ENCODE measurements around the gene SLC51B. TPM values are rescaled to one million over a fixed set of nuclear protein-coding genes. Genes with fewer than 3 reads are reported as not detected.

SLC51B gene
- total RNA-seq, 2 experiments from 2014 or later: not detected

DNA sequence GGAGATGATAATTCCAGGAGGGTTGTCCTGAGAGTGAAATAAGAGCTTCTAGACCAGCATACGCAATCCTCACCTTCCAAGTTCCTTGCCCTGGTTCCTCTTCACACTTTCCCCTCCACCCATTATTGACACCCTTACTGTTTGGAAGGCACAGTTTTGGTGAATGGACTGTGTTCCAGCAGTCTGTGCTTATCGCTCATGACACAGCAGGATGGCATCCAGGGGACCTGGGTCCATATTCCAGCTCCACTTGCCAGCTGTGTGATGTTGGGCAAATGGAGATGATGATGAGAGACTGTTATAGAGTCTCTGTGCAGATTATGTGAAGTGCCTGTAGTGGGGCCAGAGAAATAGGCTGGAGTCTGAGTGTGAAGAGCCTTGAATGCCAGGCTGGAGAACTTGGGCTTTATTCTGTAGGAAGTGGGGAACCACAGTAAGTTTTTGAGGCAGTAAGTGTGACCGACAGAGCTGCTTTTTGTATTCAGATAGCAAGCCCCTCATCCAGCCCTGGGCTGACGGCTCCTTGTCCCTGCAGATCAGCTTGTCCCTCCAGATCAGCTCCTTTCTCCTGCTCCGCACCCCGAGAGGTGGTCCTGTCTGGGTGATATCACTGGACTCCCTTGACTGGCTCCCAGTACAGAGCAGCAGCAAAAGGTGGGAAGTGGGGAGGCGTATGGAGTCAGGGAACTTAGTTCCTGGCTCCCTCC, 39.5 kb downstream of the SLC51B start:
- Histone ChIP-seq H3K27ac (ENCODE audit: low read depth, low read length, poor library complexity, severe bottlenecking) (no peak overlapping the region), H3K4me1 (ENCODE audit: insufficient read depth, low read length, poor library complexity, severe bottlenecking) (no peaks in the 10 kb centered on the region), H3K36me3 (ENCODE audit: insufficient read depth, low read length) (no peaks in the 10 kb centered on the region), H2AFZ (ENCODE audit: low read length) (no peak overlapping the region), H3K9me3 (ENCODE audit: low read length) (no peaks in the 10 kb centered on the region), H3K79me2 (ENCODE audit: insufficient read depth, low read depth, low read length) (no peaks in the 10 kb centered on the region), H3K4me2 (ENCODE audit: low read length) (no peak overlapping the region), H3K4me3 (ENCODE audit: low read depth, low read length, poor library complexity, severe bottlenecking) (no peak overlapping the region), H3K9me2 (ENCODE audit: insufficient read depth, low read length) (no peaks in the 10 kb centered on the region), H4K20me1 (ENCODE audit: insufficient read depth, low read length) (no peaks in the 10 kb centered on the region)
- ChIA-PET POLR2A (interaction anchor here (0.6 kb wide), 1 partner anchor 50 kb away, joined by 3 read pairs; no protein-coding TSS in a partner anchor), CTCF (ENCODE audit: unreplicated experiment) (no interaction called here)
- TF ChIP-seq, protein P1, sequence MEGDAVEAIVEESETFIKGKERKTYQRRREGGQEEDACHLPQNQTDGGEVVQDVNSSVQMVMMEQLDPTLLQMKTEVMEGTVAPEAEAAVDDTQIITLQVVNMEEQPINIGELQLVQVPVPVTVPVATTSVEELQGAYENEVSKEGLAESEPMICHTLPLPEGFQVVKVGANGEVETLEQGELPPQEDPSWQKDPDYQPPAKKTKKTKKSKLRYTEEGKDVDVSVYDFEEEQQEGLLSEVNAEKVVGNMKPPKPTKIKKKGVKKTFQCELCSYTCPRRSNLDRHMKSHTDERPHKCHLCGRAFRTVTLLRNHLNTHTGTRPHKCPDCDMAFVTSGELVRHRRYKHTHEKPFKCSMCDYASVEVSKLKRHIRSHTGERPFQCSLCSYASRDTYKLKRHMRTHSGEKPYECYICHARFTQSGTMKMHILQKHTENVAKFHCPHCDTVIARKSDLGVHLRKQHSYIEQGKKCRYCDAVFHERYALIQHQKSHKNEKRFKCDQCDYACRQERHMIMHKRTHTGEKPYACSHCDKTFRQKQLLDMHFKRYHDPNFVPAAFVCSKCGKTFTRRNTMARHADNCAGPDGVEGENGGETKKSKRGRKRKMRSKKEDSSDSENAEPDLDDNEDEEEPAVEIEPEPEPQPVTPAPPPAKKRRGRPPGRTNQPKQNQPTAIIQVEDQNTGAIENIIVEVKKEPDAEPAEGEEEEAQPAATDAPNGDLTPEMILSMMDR (conservative IDR thresholded peaks at IDR 0.05; ENCODE audit: low read length): no peak
- TF ChIP-seq EZH2phosphoT487 (IDR thresholded peaks at IDR 0.05; ENCODE audit: borderline replicate concordance, low read depth, low read length): no peak
- no TSS peak for BruUV-seq (replicated peaks)
- intact Hi-C loops (cut with micrococcal nuclease; ENCODE audit: unreplicated experiment): no loop called here
- no peak for DNase-seq (ENCODE audit: low spot score)

DNA sequence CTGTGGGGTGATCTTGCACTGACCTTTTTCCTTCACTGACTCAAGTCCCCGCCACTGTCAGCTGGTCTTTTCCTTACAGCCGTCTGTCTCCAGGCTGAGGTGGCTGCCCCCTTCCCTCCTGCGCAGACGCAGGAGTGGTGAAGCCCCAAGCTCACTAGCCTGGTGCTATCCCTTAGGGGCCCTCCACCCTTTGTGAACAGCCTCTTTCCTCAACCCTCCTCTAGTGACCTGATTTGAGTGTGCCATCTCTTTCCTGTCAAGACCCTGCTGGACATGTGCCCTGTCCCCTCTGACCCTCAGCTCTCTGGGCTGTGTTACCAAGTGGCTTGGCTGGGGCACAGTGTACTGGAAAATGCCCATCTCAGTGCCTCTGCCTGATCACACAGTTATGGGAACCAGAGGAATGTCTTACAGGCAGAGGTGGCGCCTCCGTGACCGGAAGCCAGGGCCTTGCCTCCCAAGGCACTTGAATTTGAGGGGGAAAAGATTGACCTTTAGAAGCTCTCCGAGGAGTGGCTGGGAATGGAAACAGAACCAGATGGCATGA, 40.1 kb downstream of the SLC51B start:
- Histone ChIP-seq H2AFZ (ENCODE audit: low read length) (no peak overlapping the region), H3K79me2 (ENCODE audit: insufficient read depth, low read depth, low read length) (no peaks in the 10 kb centered on the region), H3K27ac (ENCODE audit: low read depth, low read length, poor library complexity, severe bottlenecking) (no peak overlapping the region), H3K9me2 (ENCODE audit: insufficient read depth, low read length) (no peaks in the 10 kb centered on the region), H3K4me2 (ENCODE audit: low read length) (no peak overlapping the region), H4K20me1 (ENCODE audit: insufficient read depth, low read length) (no peaks in the 10 kb centered on the region), H3K4me1 (ENCODE audit: insufficient read depth, low read length, poor library complexity, severe bottlenecking) (no peaks in the 10 kb centered on the region), H3K4me3 (ENCODE audit: low read depth, low read length, poor library complexity, severe bottlenecking) (no peak overlapping the region), H3K36me3 (ENCODE audit: insufficient read depth, low read length) (no peaks in the 10 kb centered on the region), H3K9me3 (ENCODE audit: low read length) (no peaks in the 10 kb centered on the region)
- intact Hi-C loops (cut with micrococcal nuclease; ENCODE audit: unreplicated experiment): no loop called here
- no TSS peak for BruUV-seq (replicated peaks)
- no peak for DNase-seq (ENCODE audit: low spot score)
- no peak for TF ChIP-seq EZH2phosphoT487 (IDR thresholded peaks at IDR 0.05; ENCODE audit: borderline replicate concordance, low read depth, low read length)
- TF ChIP-seq, protein P1 (conservative IDR thresholded peaks at IDR 0.05; ENCODE audit: low read length): no peak
- POLR2A ChIA-PET: no interaction called here
- CTCF ChIA-PET (ENCODE audit: unreplicated experiment): no interaction called here

Data from OCI-LY7 (cell line).